NCI-H2196 (cell line): Measurements from ENCODE around the gene GOT1.

Source experiments
- DNase-seq: peaks from one replicate; lab custom pipeline; 2025; ENCODE audit not compliant: unreplicated experiment; lab: John Stamatoyannopoulos, UW

GOT1 gene

GRCh38 chr10:99396471-99396870, 34.0 kb downstream of the GOT1 start:
- DNase-seq: no peak

- peak; percentile 46 for DNase-seq
Observed at GRCh38 chr10:99395750-99396445, 34.5 kb downstream of the GOT1 start.

GRCh38 chr10:99394761-99395386, 35.5 kb downstream of the GOT1 start:
- peak; percentile 60 for DNase-seq

GRCh38 chr10:99394256-99394655, 36.2 kb downstream of the GOT1 start:
- DNase-seq: peak; percentile 62

- peak; percentile 14 for DNase-seq
Observed at GRCh38 chr10:99393683-99394082, 36.7 kb downstream of the GOT1 start.

- no peak for DNase-seq
Observed at GRCh38 chr10:99393036-99393435, 37.4 kb downstream of the GOT1 start.

GRCh38 chr10:99391346-99391745, 39.1 kb downstream of the GOT1 start:
- no peak for DNase-seq

- DNase-seq: no peak
Observed at GRCh38 chr10:99389729-99390480, 40.5 kb downstream of the GOT1 start.

GRCh38 chr10:99387541-99387940, 42.9 kb downstream of the GOT1 start:
- no peak for DNase-seq

- DNase-seq: no peak
Observed at GRCh38 chr10:99387071-99387470, 43.4 kb downstream of the GOT1 start.

GRCh38 chr10:99382176-99382575, 48.2 kb downstream of the GOT1 start:
- DNase-seq: no peak

GRCh38 chr10:99375426-99375825, 55.0 kb downstream of the GOT1 start:
- DNase-seq: peak; percentile 6

- DNase-seq: no peak
Observed at GRCh38 chr10:99374972-99375371, 55.5 kb downstream of the GOT1 start.

GRCh38 chr10:99374526-99374925, 55.9 kb downstream of the GOT1 start:
- DNase-seq: peak; percentile 7

- DNase-seq: no peak
Observed at GRCh38 chr10:99372546-99373271, 57.7 kb downstream of the GOT1 start.

GRCh38 chr10:99370993-99371392, 59.4 kb downstream of the GOT1 start:
- DNase-seq: peak; percentile 7

- no peak for DNase-seq
Observed at GRCh38 chr10:99369551-99369950, 60.9 kb downstream of the GOT1 start.

- DNase-seq: no peak
Observed at GRCh38 chr10:99369126-99369525, 61.3 kb downstream of the GOT1 start.

GRCh38 chr10:99368646-99369045, 61.8 kb downstream of the GOT1 start:
- DNase-seq: no peak

- no peak for DNase-seq
Observed at GRCh38 chr10:99366666-99367065, 63.8 kb downstream of the GOT1 start.

- DNase-seq: no peak
Observed at GRCh38 chr10:99365736-99366135, 64.7 kb downstream of the GOT1 start.
